Left hindlimb (tissue), 1 donor: ENCODE results near the gene RTN4RL1.

Experiments used
- DNase-seq: peaks from one replicate; pipeline ENCODE4 v3.0.0-alpha.2; 2018

RTN4RL1 gene

DNA sequence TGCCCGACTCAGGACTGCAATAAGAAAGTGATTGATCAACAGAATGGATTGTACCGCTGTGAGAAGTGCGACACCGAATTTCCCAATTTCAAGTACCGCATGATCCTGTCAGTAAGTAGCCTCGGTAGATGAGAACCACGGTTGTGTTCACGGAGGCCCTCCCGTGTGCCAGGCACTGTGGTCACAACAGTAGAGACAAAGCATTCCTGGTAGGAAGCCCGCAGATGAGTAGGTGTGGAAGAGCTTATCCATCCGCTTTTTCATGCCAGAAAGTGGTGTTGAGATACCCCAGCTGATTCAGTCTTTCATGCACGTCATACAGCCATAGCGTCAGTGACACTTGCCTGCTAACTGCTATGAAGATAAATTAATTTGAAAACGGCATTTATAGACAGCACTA, 136.4 kb downstream of the RTN4RL1 start:
- DNase-seq, result no peak
